ENCODE measurements around the gene RAC2.

DNA sequence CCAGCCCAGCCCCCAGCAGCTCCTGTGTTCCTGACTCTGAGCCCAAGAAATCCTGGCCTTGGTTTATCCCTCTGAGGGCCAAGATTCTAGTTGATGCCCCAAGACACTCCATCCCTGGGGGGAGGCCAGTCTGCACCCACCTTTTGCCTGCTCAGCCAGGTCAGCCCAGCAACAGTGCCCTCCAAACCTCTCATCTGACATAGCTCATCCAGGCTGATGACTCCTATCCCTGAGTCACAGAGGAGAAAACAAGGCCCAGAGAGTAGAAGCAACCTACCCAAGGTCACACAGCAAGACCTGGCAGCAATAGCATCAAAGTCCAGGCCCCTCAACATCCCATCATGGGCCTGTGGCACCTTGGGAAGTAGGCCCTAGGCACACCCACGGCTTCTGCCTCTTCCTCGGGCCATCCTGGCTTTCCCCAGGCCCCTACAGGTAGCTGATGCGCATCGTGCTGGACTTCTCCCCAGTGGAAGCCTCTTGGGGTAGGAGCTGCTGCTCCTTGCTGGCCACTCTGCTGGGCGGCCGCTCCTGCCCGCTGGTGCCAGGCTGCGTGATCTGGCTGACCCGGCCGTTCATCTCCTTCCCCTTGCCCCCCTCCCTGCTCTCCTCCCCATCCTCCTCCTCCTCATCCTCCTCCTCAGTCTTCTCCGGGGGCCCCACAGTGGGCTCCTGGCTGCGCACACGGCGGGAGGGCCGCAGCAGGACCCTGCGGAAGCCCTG is 37.8 kb downstream of the RAC2 start:
- TF ChIP-seq, protein P1, sequence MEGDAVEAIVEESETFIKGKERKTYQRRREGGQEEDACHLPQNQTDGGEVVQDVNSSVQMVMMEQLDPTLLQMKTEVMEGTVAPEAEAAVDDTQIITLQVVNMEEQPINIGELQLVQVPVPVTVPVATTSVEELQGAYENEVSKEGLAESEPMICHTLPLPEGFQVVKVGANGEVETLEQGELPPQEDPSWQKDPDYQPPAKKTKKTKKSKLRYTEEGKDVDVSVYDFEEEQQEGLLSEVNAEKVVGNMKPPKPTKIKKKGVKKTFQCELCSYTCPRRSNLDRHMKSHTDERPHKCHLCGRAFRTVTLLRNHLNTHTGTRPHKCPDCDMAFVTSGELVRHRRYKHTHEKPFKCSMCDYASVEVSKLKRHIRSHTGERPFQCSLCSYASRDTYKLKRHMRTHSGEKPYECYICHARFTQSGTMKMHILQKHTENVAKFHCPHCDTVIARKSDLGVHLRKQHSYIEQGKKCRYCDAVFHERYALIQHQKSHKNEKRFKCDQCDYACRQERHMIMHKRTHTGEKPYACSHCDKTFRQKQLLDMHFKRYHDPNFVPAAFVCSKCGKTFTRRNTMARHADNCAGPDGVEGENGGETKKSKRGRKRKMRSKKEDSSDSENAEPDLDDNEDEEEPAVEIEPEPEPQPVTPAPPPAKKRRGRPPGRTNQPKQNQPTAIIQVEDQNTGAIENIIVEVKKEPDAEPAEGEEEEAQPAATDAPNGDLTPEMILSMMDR (IDR thresholded peaks at IDR 0.05): no peak
- no peak for TF ChIP-seq POLR2AphosphoS5 (IDR thresholded peaks at IDR 0.05)

Data from esophagus muscularis mucosa (tissue), 3 donors.